ENCODE measurements around the gene OR13C2.
A peak's percentile ranks its signal among the peaks of the same experiment; 100 is the strongest.
"Not testable (repeated sequence)": the region's sequence is repeated elsewhere in the genome, so short reads cannot be mapped to it uniquely, and the experiment has no call there.

OR13C2 gene

GRCh38 chr9:104605527-104605926, at the start of gene OR13C2:
Gene OR13C2, minus strand, starts transcription at chr9:104605627. Its CDS starts 0 bp downstream, at chr9:104605627.
- DNase-seq: not testable (repeated sequence)

- no peak for DNase-seq
These were observed 30.0 kb upstream of the OR13C2 start for GRCh38 chr9:104635456-104635855.

DNA sequence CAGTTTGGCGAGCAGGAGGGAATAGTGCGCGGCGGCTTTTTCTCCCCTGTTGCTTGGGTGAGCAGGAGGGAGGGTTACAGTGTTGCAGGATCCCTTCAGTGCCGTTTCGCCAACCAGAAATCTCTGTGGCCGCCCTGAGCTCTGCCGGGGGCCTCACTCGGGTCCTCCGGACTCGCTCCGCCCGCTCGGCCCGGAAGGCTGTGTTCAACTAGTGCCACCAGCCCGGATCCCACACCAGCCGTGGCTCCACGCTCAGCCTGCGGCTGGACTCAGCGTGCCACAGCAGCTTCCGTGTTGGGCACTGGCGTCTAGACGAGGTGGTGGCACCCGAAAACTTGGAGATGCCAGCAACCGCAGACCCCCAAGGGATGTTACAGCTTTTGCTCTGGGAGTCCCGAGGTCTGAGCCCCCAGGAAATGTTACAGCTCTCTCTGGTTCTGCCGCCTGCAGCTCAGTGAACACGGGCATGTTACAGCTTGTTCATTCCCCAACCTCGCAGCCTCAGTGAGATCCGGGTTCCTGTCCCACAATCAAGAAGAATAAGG, 28.6 kb upstream of the OR13C2 start:
- no peak for DNase-seq

DNA sequence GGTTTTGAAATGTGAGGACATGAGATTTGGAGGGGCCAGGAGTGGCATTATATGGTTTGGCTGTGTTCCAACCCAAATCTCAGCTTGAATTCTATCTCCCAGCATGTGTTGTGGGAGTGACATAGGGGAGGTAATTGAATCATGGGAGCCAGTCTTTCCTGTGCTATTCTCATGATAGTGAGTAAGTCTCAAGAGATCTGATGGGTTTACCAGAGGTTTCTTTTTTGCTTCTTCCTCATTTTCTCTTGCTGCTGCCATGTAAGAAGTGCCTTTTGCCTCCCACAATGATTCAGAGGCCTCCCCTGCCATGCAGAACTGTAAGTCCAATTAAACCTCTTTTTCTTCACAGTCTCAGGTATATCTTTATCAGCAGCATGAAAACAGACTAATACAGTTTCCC, 20.5 kb upstream of the OR13C2 start:
- peak in 1 of 2 donors; percentile 8 for DNase-seq

DNA sequence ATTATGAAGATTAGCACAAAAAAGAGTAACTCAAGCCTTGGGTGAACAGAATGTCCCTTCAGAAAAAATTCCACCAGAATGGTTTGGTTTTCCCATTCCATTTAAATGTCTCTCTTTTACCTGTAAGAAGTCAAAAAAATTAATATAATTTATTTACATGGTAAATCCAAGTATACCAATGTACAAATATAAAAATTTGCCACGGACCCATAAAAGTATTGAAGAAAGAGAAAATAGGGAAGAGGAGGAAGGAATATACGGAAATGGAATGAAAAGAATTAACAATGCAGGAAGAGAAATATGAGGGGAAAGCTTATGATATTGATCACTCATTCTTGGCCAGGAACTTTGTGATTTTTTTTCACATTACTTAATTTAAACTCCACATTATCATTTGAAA, 12.7 kb upstream of the OR13C2 start, which contains the start of gene OR13C9:
OR13C9 (minus strand) TSS at position 101 of the 400 bp plus-strand sequence; CDS start at position 101, 0 bp downstream.
- no peak for DNase-seq

- no peak for DNase-seq
These were observed 12.0 kb upstream of the OR13C2 start for GRCh38 chr9:104617418-104617817.

- DNase-seq: no peak
These were observed 5.8 kb upstream of the OR13C2 start for GRCh38 chr9:104611213-104611612.

DNA sequence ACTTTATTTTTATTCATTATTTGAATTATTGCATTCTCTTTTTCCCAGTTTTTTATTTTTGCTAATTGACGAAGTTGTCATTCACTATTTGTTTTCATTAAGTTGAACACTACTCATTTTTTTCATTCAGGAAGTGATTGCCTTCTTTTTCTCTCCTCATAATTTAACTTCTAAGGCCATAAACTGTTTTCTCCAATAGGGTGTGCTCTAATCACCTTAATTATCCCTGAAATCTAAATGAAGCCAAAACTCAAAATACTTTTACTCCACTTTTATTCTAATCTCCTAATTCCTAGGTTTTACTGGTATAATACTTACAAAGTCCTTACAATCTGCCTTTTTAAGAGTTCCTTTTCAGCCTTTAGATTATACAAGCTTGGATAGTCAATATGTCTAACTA, 2.9 kb upstream of the OR13C2 start:
- no peak for DNase-seq

GRCh38 chr9:104606152-104606551, 725 bp upstream of the OR13C2 start:
- DNase-seq: no peak

DNA sequence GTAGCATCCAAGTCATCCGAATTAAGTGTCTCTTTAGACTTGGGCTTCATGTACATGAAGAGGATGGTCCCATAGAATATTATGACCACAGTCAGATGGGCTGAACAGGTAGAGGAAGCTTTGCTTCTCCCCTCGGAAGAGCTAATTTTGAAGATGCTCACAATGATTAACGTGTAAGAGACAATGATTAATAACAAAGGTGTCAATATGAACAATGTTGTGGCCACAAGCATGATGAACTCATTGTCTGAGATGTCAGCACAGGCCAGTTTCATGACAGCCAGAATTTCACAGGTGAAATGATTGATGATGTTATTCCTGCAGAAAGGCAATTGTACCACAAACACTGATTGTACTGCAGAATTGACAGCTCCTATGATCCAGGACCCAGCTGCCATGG, 626 bp downstream of the OR13C2 start:
- no peak for DNase-seq

- DNase-seq: not testable (repeated sequence)
These were observed 6.1 kb downstream of the OR13C2 start, which contains the start of gene OR13C5 for GRCh38 chr9:104599313-104599712. Gene OR13C5, minus strand, starts transcription at chr9:104599413. Its CDS starts 0 bp downstream, at chr9:104599413.

DNA sequence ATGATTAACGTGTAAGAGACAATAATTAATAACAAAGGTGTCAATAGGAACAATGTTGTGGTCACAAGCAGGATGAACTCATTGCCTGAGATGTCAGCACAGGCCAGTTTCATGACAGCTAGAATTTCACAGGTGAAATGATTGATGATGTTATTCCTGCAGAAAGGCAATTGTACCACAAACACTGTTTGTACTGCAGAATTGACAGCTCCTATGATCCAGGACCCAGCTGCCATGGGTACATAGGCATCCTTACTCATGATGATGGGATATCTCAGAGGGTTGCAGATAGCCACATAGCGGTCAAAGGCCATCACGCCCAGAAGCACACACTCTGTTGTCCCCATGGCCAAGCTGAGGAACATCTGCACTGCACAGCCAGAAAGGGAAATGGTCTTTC, 6.7 kb downstream of the OR13C2 start:
- not testable (repeated sequence) for DNase-seq

GRCh38 chr9:104589626-104590025, 15.8 kb downstream of the OR13C2 start:
- DNase-seq: no peak

DNA sequence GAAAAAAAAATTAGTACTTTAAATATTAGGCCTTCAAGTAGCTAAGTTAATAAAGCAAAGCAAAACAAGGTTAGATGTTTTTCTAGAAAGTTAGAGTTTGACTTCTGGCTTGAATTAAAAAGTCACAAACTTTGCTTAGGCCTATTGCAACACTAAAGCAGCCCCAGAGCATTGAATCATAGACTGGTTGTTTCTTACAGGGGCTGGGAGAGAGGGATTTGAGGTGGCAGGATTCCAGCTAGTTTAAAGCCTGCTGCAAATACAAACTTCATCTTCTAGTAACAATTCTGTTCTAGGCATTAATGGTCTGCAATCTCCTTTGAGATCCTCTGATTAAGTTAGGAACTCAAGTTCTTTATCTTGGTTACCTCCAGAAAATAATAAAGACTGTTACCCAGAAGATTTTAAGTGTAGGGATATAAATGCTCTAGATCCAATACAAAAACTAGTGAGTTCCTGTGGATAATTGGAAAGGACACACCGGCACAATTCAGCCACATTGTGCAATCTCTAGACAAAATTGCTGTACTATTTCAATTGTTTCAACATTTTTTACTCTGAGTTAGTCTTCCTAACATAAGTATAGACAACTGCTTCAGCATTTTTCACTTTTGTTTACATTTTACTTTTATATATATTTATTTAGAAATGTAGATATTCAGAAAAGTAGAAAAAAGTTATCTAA, 18.8 kb downstream of the OR13C2 start:
- DNase-seq: no peak

DNA sequence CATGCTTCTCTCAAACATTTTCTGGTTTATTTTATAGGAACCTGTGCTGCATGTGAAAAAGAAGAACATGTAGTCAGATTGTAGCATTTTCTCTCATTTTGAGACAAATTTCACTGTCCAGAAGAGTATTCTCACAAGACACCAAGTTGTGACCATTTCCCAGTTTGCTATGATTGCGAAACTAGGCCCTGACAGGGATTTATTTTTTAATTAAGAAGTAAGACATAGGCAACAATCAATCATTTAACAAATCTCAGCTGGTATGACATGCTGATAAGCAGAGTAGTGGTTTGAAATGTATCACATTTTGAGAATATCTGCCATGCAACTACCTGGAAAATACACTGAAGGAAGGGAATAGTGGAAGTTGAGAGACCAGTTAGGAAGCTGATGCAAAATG, 24.9 kb downstream of the OR13C2 start:
- DNase-seq: no peak

- DNase-seq: no peak
These were observed 28.2 kb downstream of the OR13C2 start for GRCh38 chr9:104577263-104577662.

- no peak for DNase-seq
These were observed 30.0 kb downstream of the OR13C2 start for GRCh38 chr9:104575456-104575855.

- no peak for DNase-seq
These were observed 32.8 kb downstream of the OR13C2 start for GRCh38 chr9:104572612-104573011.

DNA sequence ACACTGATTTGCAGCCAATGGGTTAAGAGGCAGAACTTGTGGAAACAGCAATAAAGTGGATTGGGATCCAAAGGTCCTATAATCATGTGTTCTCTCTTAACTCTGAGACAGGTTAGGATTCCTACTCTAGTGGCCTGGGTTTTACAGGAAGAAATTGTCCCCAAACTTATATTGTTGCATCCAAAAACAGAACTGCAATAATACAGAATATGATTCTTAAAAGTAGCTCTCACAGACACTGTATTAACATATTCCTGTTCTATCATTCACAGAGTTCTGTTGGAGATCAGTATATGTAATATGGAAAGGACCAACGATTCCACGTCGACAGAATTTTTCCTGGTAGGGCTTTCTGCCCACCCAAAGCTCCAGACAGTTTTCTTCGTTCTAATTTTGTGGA, 36.6 kb downstream of the OR13C2 start, which contains the start of gene OR13C8:
OR13C8 (plus strand) TSS at position 301 of the 400 bp plus-strand sequence; CDS start at position 301, 0 bp downstream.
- DNase-seq: no peak

DNA sequence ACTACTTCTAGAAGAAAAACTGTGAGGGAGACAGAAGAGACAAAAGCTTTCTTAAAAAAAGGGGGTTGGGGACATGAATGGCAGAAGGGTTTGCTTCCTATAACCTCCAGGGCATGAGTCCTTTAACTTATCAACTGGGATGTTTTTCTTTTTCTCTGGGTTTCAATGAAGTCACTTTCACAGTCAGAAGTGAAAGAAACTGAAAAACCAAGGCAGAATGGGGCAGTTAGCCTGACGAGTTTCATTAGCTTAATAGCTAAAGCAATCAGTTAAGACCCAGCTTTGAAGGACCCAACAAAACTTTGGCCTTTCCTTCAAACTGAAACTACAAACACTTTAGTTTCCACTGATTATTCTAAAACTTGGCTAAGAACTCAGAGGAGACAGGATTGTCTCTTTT, 41.1 kb downstream of the OR13C2 start:
- DNase-seq: no peak

DNA sequence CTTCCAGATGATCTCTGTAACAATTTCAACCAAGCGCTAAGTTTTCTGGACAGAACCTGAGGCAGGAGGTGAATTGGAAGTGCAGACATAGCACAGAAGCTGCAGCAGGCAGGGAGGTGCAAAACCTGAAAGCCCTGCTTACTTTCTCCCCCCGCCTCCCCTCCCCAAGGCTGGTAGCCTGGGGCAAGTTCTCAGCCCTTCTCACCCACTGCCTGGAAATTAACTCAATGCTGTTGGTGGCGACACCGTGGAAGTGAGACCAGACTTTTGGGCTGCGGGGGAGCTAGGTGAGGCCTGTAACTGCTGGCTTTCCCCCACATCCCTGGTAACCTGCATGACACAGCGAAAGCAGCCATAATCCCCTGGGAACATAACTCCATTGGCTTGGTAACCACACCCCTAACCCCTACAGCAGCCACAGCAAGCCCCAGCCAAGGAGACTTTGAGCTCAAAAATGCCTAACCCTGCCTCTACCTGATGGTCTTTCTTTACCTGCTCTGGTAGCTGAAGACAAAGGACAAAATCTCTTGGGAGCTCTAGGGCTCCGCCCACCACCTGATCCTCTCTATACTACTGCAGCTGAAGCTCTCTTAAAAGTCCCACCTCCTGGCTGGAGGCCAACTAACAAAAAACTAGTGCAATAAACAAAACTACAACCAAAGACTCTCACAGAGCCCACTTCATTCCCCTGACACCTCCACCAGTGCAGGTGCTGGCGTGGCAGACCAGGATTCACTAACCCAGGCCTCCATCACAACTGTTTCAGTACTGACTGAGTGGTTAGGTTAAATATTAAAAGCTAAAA, 48.4 kb downstream of the OR13C2 start:
- DNase-seq: no peak

- DNase-seq: no peak
These were observed 49.9 kb downstream of the OR13C2 start for GRCh38 chr9:104555521-104555920.
